ENCODE results near the gene CCDC102A. TPM values are rescaled to one million over a fixed set of nuclear protein-coding genes. Genes with fewer than 3 reads are reported as not detected.

Gene CCDC102A
- total and polyA plus RNA-seq, 9 of the 15 experiments (the other 6 are each of a cell fraction or from before 2014, with no cell fraction given) = 0.03 to 4.9 (median 1.4) TPM

DNA sequence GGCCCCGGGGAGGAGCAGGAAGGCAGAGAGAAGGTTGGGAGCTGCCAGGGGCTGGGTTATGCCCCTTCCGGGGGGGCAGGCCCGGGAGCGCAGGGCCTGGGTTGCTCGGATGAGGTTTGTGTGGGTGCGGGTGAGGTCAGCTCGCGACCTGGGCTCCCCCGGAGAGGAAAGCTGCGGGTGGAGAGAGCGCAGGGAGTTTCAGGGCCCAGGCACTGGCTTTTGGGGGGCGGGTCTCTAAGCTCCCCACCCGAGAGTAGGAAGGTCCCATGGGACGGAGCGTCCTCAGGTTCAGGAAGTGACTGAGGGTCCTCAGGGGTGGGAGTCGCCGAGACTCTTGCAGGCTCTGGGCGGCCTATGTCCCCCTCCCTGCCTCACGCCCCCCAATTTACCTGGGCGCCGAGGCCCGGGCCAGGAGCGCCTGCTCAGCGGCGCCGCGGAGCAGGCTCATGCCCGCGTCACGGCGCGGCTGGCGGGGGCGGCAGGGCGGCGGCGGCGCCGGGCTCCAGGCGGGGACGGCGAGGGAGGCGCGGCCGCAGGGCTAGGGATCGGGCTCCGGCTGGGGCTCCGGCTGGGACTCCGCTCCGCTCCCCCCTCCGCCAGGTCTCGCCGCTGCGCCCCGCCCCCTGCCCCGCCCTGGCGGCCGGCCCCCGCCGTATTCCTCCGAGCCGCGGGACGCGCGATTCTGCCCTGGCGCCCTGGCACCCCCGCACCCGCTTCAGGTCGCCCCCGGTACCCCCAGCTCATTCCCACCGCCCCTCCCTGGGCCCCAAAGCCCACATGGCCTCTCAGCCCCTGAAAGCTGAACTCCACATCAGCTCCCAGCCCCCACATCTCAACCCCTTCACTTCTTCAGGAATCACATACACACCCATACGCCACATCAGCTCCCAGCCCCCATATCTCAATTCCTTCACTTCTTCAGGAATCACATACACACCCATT lies 50.2 kb downstream of the CCDC102A start, which contains the start of gene DOK4 (continued):
- TF ChIP-seq, protein P1, sequence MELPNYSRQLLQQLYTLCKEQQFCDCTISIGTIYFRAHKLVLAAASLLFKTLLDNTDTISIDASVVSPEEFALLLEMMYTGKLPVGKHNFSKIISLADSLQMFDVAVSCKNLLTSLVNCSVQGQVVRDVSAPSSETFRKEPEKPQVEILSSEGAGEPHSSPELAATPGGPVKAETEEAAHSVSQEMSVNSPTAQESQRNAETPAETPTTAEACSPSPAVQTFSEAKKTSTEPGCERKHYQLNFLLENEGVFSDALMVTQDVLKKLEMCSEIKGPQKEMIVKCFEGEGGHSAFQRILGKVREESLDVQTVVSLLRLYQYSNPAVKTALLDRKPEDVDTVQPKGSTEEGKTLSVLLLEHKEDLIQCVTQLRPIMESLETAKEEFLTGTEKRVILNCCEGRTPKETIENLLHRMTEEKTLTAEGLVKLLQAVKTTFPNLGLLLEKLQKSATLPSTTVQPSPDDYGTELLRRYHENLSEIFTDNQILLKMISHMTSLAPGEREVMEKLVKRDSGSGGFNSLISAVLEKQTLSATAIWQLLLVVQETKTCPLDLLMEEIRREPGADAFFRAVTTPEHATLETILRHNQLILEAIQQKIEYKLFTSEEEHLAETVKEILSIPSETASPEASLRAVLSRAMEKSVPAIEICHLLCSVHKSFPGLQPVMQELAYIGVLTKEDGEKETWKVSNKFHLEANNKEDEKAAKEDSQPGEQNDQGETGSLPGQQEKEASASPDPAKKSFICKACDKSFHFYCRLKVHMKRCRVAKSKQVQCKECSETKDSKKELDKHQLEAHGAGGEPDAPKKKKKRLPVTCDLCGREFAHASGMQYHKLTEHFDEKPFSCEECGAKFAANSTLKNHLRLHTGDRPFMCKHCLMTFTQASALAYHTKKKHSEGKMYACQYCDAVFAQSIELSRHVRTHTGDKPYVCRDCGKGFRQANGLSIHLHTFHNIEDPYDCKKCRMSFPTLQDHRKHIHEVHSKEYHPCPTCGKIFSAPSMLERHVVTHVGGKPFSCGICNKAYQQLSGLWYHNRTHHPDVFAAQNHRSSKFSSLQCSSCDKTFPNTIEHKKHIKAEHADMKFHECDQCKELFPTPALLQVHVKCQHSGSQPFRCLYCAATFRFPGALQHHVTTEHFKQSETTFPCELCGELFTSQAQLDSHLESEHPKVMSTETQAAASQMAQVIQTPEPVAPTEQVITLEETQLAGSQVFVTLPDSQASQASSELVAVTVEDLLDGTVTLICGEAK (IDR thresholded peaks at IDR 0.05) = 0 out of 2 replicates have a peak, but pooled peaks have one; percentile 55
- TF ChIP-seq, protein P1 (CRISPR knock-in tag; IDR thresholded peaks at IDR 0.05) = no peak
- TF ChIP-seq RBM25 (IDR thresholded peaks at IDR 0.05; ENCODE audit: low read depth, low read length, severe bottlenecking) (peak; percentile 27), ZZZ3 (IDR thresholded peaks at IDR 0.05) (no peak), CREBBP (IDR thresholded peaks at IDR 0.05; ENCODE audit: low read depth, low read length) (no peak), SNIP1 (IDR thresholded peaks at IDR 0.05; ENCODE audit: low read depth) (no peak), EGR1 (conservative IDR thresholded peaks at IDR 0.05) (peak; percentile 3; the same call in 1 of the 2 replicates), CREM (IDR thresholded peaks at IDR 0.05; ENCODE audit: low read depth) (peak; percentile 26; the same call in 1 of the 2 replicates), NONO (IDR thresholded peaks at IDR 0.05; ENCODE audit: low read depth in 2 of 2, low read length in 1 of 2) (peak in 1 of 2 experiments; percentile 84; a peak in 1 of 4 replicates), ELF1 (tag; IDR thresholded peaks at IDR 0.05) (0 out of 2 replicates have a peak, but pooled peaks have one; percentile 25), ZNF316 (IDR thresholded peaks at IDR 0.05) (no peak), NBN (IDR thresholded peaks at IDR 0.05; ENCODE audit: low read depth) (no peak), YY1 (IDR thresholded peaks at IDR 0.05; ENCODE audit: borderline replicate concordance in 1 of 3, control insufficient read depth in 1 of 3, extremely low read depth in 1 of 3, insufficient read depth in 3 of 3, insufficient read length in 1 of 3, insufficient replicate concordance in 2 of 3, low read depth in 1 of 3, low read length in 2 of 3) (peak in 2 of 3 experiments; percentile 32 to 70), RBM39 (optimal IDR thresholded peaks at IDR 0.05; ENCODE audit: low read depth, low read length) (no peak)
- TF ChIP-seq, protein P2, sequence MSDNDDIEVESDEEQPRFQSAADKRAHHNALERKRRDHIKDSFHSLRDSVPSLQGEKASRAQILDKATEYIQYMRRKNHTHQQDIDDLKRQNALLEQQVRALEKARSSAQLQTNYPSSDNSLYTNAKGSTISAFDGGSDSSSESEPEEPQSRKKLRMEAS (CRISPR knock-in tag; IDR thresholded peaks at IDR 0.05) = no peak
- TF ChIP-seq, protein P3, sequence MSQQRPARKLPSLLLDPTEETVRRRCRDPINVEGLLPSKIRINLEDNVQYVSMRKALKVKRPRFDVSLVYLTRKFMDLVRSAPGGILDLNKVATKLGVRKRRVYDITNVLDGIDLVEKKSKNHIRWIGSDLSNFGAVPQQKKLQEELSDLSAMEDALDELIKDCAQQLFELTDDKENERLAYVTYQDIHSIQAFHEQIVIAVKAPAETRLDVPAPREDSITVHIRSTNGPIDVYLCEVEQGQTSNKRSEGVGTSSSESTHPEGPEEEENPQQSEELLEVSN (IDR thresholded peaks at IDR 0.05; ENCODE audit: borderline replicate concordance in 1 of 2, extremely low read depth in 1 of 2, insufficient read depth in 1 of 2, insufficient read length in 1 of 2, low read depth in 1 of 2, low read length in 1 of 2, poor library complexity in 1 of 2, severe bottlenecking in 1 of 2) = peak in 1 of 2 experiments; percentile 81

Measured in K562 (cell line).